T-helper 2 cell treated with Interferon-gamma antibody and Interleukin-4, amounts not matched to agents 100 ng/mL and 5 ng/mL, for 36 hours (primary cell): ENCODE results near the gene RYR3. TPM values are rescaled to one million over a fixed set of nuclear protein-coding genes. Genes with fewer than 3 reads are reported as not detected.
"Not testable (repeated sequence)": the region's sequence is repeated elsewhere in the genome, so short reads cannot be mapped to it uniquely, and the experiment has no call there.

Experiments used
- intact Hi-C: fragments of 100-400 bp; cut with micrococcal nuclease; formaldehyde crosslinking; loops from one replicate; pipeline ENCODE4 v1.15.1; 2023
- total RNA-seq: library from RNA; stranded (reverse); gene quantifications from 2 replicates; pipeline ENCODE4 v1.2.3, GENCODE V29; 2022

The RYR3 gene
- total RNA-seq, 1 donor from 2014 or later: not detected

GRCh38 chr15:33569036-33569435, 258.3 kb downstream of the RYR3 start:
- intact Hi-C loops: no loop called here

- intact Hi-C loops: not testable (repeated sequence)
These were observed 267.1 kb downstream of the RYR3 start for GRCh38 chr15:33577911-33578310.

GRCh38 chr15:33580526-33580925, 269.8 kb downstream of the RYR3 start:
- intact Hi-C loops: no loop called here

GRCh38 chr15:33581032-33581431, 270.3 kb downstream of the RYR3 start:
- intact Hi-C loops: no loop called here

- intact Hi-C loops: no loop called here
These were observed 274.0 kb downstream of the RYR3 start for GRCh38 chr15:33584797-33585196.

GRCh38 chr15:33586786-33587697, 276.3 kb downstream of the RYR3 start:
- intact Hi-C loops: no loop called here

- intact Hi-C loops: no loop called here
These were observed 277.0 kb downstream of the RYR3 start for GRCh38 chr15:33587773-33588172.

- intact Hi-C loops: no loop called here
These were observed 282.1 kb downstream of the RYR3 start for GRCh38 chr15:33592864-33593263.

- intact Hi-C loops: not testable (repeated sequence)
These were observed 287.6 kb downstream of the RYR3 start for GRCh38 chr15:33598382-33598781.

GRCh38 chr15:33600212-33600611, 289.4 kb downstream of the RYR3 start:
- intact Hi-C loops: no loop called here

GRCh38 chr15:33601461-33601860, 290.7 kb downstream of the RYR3 start:
- intact Hi-C loops: no loop called here

GRCh38 chr15:33608714-33609113, 297.9 kb downstream of the RYR3 start:
- intact Hi-C loops: no loop called here

- intact Hi-C loops: no loop called here
These were observed 302.0 kb downstream of the RYR3 start for GRCh38 chr15:33612721-33613304.

- intact Hi-C loops: no loop called here
These were observed 305.7 kb downstream of the RYR3 start for GRCh38 chr15:33616475-33616874.

GRCh38 chr15:33618350-33618749, 307.6 kb downstream of the RYR3 start:
- intact Hi-C loops: no loop called here

GRCh38 chr15:33621141-33621540, 310.4 kb downstream of the RYR3 start:
- intact Hi-C loops: no loop called here

GRCh38 chr15:33623010-33623409, 312.2 kb downstream of the RYR3 start:
- intact Hi-C loops: no loop called here

- intact Hi-C loops: no loop called here
These were observed 313.7 kb downstream of the RYR3 start for GRCh38 chr15:33624439-33624838.

- intact Hi-C loops: no loop called here
These were observed 318.9 kb downstream of the RYR3 start for GRCh38 chr15:33629647-33630046.

GRCh38 chr15:33636234-33636633, 325.5 kb downstream of the RYR3 start:
- intact Hi-C loops: no loop called here

- intact Hi-C loops: no loop called here
These were observed 326.2 kb downstream of the RYR3 start for GRCh38 chr15:33636958-33637357.

GRCh38 chr15:33638453-33638852, 327.7 kb downstream of the RYR3 start:
- intact Hi-C loops: no loop called here

GRCh38 chr15:33639051-33639450, 328.3 kb downstream of the RYR3 start:
- intact Hi-C loops: no loop called here
